ENCODE data around the gene METTL25B. TPM values are rescaled to one million over a fixed set of nuclear protein-coding genes. Genes with fewer than 3 reads are reported as not detected.
A peak's percentile ranks its signal among the peaks of the same experiment; 100 is the strongest.

METTL25B gene
- total RNA-seq, 3 donors from 2014 or later = 15.5 to 41.3 (median 30.2) TPM

- DNase-seq (ENCODE audit: low spot score in 2 of 2) = no peak
- H3K36me3 ChIP-seq = no peaks in the 10 kb centered on the region
- peaks cover 8 to 30% of the 10 kb centered on the region in 2 donors for H3K4me1 ChIP-seq
- H3K9me3 ChIP-seq = no peaks in the 10 kb centered on the region
- H3K27ac ChIP-seq = peak overlapping the region; percentile 100
- no peaks in the 10 kb centered on the region for H3K27me3 ChIP-seq
- TF ChIP-seq POLR2A (IDR thresholded peaks at IDR 0.05) = no peak
- TF ChIP-seq CTCF (IDR thresholded peaks at IDR 0.05) = no peak
- TF ChIP-seq POLR2AphosphoS5 (IDR thresholded peaks at IDR 0.05) = no peak
- peak overlapping the region; percentile 87 to 98 (median 95) for H3K4me3 ChIP-seq
- intact Hi-C loops (cut with DNase I; ENCODE audit: low total_unique reads) = loop anchor here (2.0 kb wide), 1 partner anchor 66 kb away; no protein-coding TSS in a partner anchor
These were observed 18.1 kb downstream of the METTL25B start for GRCh38 chr1:156746406-156746727.

GRCh38 chr1:156746728-156747631 is 18.7 kb downstream of the METTL25B start:
- H3K36me3 ChIP-seq = no peaks in the 10 kb centered on the region
- H3K4me1 ChIP-seq = peaks cover 8 to 30% of the 10 kb centered on the region in 2 donors
- intact Hi-C loops (cut with DNase I; ENCODE audit: low total_unique reads) = loop anchor here (2.0 kb wide), 1 partner anchor 66 kb away; no protein-coding TSS in a partner anchor
- H3K9me3 ChIP-seq = no peaks in the 10 kb centered on the region
- peak overlapping the region; percentile 100 for H3K27ac ChIP-seq
- no peaks in the 10 kb centered on the region for H3K27me3 ChIP-seq
- peak overlapping the region; percentile 87 to 98 (median 95) for H3K4me3 ChIP-seq
- TF ChIP-seq POLR2AphosphoS5 (IDR thresholded peaks at IDR 0.05) = peak; percentile 75 to 82 (median 78)
- TF ChIP-seq CTCF (IDR thresholded peaks at IDR 0.05) = no peak
- TF ChIP-seq POLR2A (IDR thresholded peaks at IDR 0.05) = peak; percentile 49
- DNase-seq (ENCODE audit: low spot score in 2 of 2) = peak; percentile 96 to 97

GRCh38 chr1:156747742-156748669 is 19.7 kb downstream of the METTL25B start:
- DNase-seq (ENCODE audit: low spot score in 2 of 2) = no peak
- peak overlapping the region; percentile 100 for H3K27ac ChIP-seq
- H3K4me1 ChIP-seq = peaks cover 8 to 36% of the 10 kb centered on the region in 2 donors
- peak overlapping the region; percentile 87 to 98 (median 95) for H3K4me3 ChIP-seq
- H3K36me3 ChIP-seq = no peaks in the 10 kb centered on the region
- no peaks in the 10 kb centered on the region for H3K27me3 ChIP-seq
- TF ChIP-seq CTCF (IDR thresholded peaks at IDR 0.05) = no peak
- TF ChIP-seq POLR2AphosphoS5 (IDR thresholded peaks at IDR 0.05) = no peak
- no peak for TF ChIP-seq POLR2A (IDR thresholded peaks at IDR 0.05)
- intact Hi-C loops (cut with DNase I; ENCODE audit: low total_unique reads) = loop anchor here (2.0 kb wide), 1 partner anchor 65 kb away; no protein-coding TSS in a partner anchor
- no peaks in the 10 kb centered on the region for H3K9me3 ChIP-seq

GRCh38 chr1:156748670-156749418 is 20.6 kb downstream of the METTL25B start:
- H3K9me3 ChIP-seq = no peaks in the 10 kb centered on the region
- intact Hi-C loops (cut with DNase I; ENCODE audit: low total_unique reads) = no loop called here
- H3K4me1 ChIP-seq = peaks cover 8 to 38% of the 10 kb centered on the region in 2 donors
- TF ChIP-seq CTCF (IDR thresholded peaks at IDR 0.05) (peak in 2 of 3 donors; percentile 26 to 32), POLR2AphosphoS5 (IDR thresholded peaks at IDR 0.05) (peak; percentile 1 to 66 (median 59)), POLR2A (IDR thresholded peaks at IDR 0.05) (peak; percentile 40)
- no peaks in the 10 kb centered on the region for H3K27me3 ChIP-seq
- H3K4me3 ChIP-seq = peak overlapping the region; percentile 87 to 98 (median 95)
- peak overlapping the region; percentile 100 for H3K27ac ChIP-seq
- no peaks in the 10 kb centered on the region for H3K36me3 ChIP-seq
- DNase-seq (ENCODE audit: low spot score in 2 of 2) = peak in 1 of 2 donors; percentile 48
